ENCODE results near the gene KRTAP10-12.

KRTAP10-12 gene

GRCh38 chr21:44650265-44650972 lies 46.6 kb upstream of the KRTAP10-12 start:
- H4K20me1 ChIP-seq (ENCODE audit: insufficient read depth, low read length) = no peaks in the 10 kb centered on the region
- H3K4me3 ChIP-seq (ENCODE audit: low read length) = no peak overlapping the region
- H2AFZ ChIP-seq (ENCODE audit: low read depth, low read length) = no peak overlapping the region
- no peaks in the 10 kb centered on the region for H3K9me3 ChIP-seq (ENCODE audit: insufficient read depth, low read length)
- no peak overlapping the region for H3K4me2 ChIP-seq (ENCODE audit: low read length)
- no peak overlapping the region for H3K27ac ChIP-seq (ENCODE audit: low read length)
- H3K4me1 ChIP-seq (ENCODE audit: low read length) = no peaks in the 10 kb centered on the region
- no peaks in the 10 kb centered on the region for H3K36me3 ChIP-seq (replicated peaks; ENCODE audit: low read depth, low read length)
- TF ChIP-seq CTCF (IDR thresholded peaks at IDR 0.05; ENCODE audit: low read depth, low read length) = no peak
- no peak for TF ChIP-seq EZH2phosphoT487 (IDR thresholded peaks at IDR 0.05; ENCODE audit: low read depth)
- H3K9ac ChIP-seq (ENCODE audit: low read length) = no peak overlapping the region
- no peaks in the 10 kb centered on the region for H3K79me2 ChIP-seq (ENCODE audit: low read length)
- no peaks in the 10 kb centered on the region for H3K27me3 ChIP-seq (ENCODE audit: low read depth, low read length)

GRCh38 chr21:44650973-44651675 lies 45.8 kb upstream of the KRTAP10-12 start:
- Histone ChIP-seq H3K4me3 (ENCODE audit: low read length) (no peak overlapping the region), H3K4me2 (ENCODE audit: low read length) (no peak overlapping the region), H3K4me1 (ENCODE audit: low read length) (no peaks in the 10 kb centered on the region), H3K79me2 (ENCODE audit: low read length) (no peaks in the 10 kb centered on the region), H3K9ac (ENCODE audit: low read length) (no peak overlapping the region), H3K27me3 (ENCODE audit: low read depth, low read length) (no peaks in the 10 kb centered on the region), H2AFZ (ENCODE audit: low read depth, low read length) (no peak overlapping the region), H3K36me3 (replicated peaks; ENCODE audit: low read depth, low read length) (no peaks in the 10 kb centered on the region), H3K27ac (ENCODE audit: low read length) (no peak overlapping the region), H4K20me1 (ENCODE audit: insufficient read depth, low read length) (no peaks in the 10 kb centered on the region), H3K9me3 (ENCODE audit: insufficient read depth, low read length) (no peaks in the 10 kb centered on the region)
- TF ChIP-seq EZH2phosphoT487 (IDR thresholded peaks at IDR 0.05; ENCODE audit: low read depth) (no peak), CTCF (IDR thresholded peaks at IDR 0.05; ENCODE audit: low read depth, low read length) (no peak)

GRCh38 chr21:44653123-44653522 lies 43.8 kb upstream of the KRTAP10-12 start:
- Histone ChIP-seq H3K79me2 (ENCODE audit: low read length) (no peaks in the 10 kb centered on the region), H3K9me3 (ENCODE audit: insufficient read depth, low read length) (no peaks in the 10 kb centered on the region)
- TF ChIP-seq CTCF (IDR thresholded peaks at IDR 0.05; ENCODE audit: low read depth, low read length) = no peak
- TF ChIP-seq EZH2phosphoT487 (IDR thresholded peaks at IDR 0.05; ENCODE audit: low read depth) = no peak

GRCh38 chr21:44653656-44654575 lies 43.1 kb upstream of the KRTAP10-12 start:
- H3K4me1 ChIP-seq (ENCODE audit: low read length) = no peaks in the 10 kb centered on the region
- H3K27me3 ChIP-seq (ENCODE audit: low read depth, low read length) = no peaks in the 10 kb centered on the region
- TF ChIP-seq EZH2phosphoT487 (IDR thresholded peaks at IDR 0.05; ENCODE audit: low read depth) (no peak), CTCF (IDR thresholded peaks at IDR 0.05; ENCODE audit: low read depth, low read length) (no peak)
- H3K9ac ChIP-seq (ENCODE audit: low read length) = no peak overlapping the region
- H3K79me2 ChIP-seq (ENCODE audit: low read length) = no peaks in the 10 kb centered on the region
- H3K27ac ChIP-seq (ENCODE audit: low read length) = no peak overlapping the region
- no peaks in the 10 kb centered on the region for H3K36me3 ChIP-seq (replicated peaks; ENCODE audit: low read depth, low read length)
- no peak overlapping the region for H3K4me2 ChIP-seq (ENCODE audit: low read length)
- H3K9me3 ChIP-seq (ENCODE audit: insufficient read depth, low read length) = no peaks in the 10 kb centered on the region
- no peak overlapping the region for H2AFZ ChIP-seq (ENCODE audit: low read depth, low read length)
- H4K20me1 ChIP-seq (ENCODE audit: insufficient read depth, low read length) = no peaks in the 10 kb centered on the region
- no peak overlapping the region for H3K4me3 ChIP-seq (ENCODE audit: low read length)

More at GRCh38 chr21:44653123-44653522, 43.8 kb upstream of the KRTAP10-12 start:
- Histone ChIP-seq H3K4me2 (ENCODE audit: low read length) (no peak overlapping the region), H3K4me3 (ENCODE audit: low read length) (no peak overlapping the region), H3K4me1 (ENCODE audit: low read length) (no peaks in the 10 kb centered on the region), H3K27me3 (ENCODE audit: low read depth, low read length) (no peaks in the 10 kb centered on the region), H3K9ac (ENCODE audit: low read length) (no peak overlapping the region), H3K27ac (ENCODE audit: low read length) (no peak overlapping the region), H4K20me1 (ENCODE audit: insufficient read depth, low read length) (no peaks in the 10 kb centered on the region), H3K36me3 (replicated peaks; ENCODE audit: low read depth, low read length) (no peaks in the 10 kb centered on the region), H2AFZ (ENCODE audit: low read depth, low read length) (no peak overlapping the region)
